Liver (tissue), 3 donors: ENCODE results near the gene ATP6V1F.

Source experiments
- CTCF ChIP-seq: fragments of 150-350 bp; IDR thresholded peaks from 2 replicates; pipeline ENCODE4 v1.5.1; 2017; ENCODE audit warnings: improper control_type of control experiment, low read depth, low read length; ENCODE audit not compliant: missing input control
- FOXA1 ChIP-seq: IDR thresholded peaks from 2 replicates; pipeline ENCODE4 v1.6.1; 2016; ENCODE audit warnings: antibody characterized with exemption
- GABPA ChIP-seq, 2 donors: IDR thresholded peaks in 1 of 2; conservative IDR thresholded peaks in 1 of 2; 2 replicates each; pipeline ENCODE4 v1.6.1; 2016; ENCODE audit warnings: antibody characterized with exemption in 2 of 2, mild to moderate bottlenecking in 1 of 2, moderate library complexity in 1 of 2
- MAX ChIP-seq: IDR thresholded peaks from 2 replicates; pipeline ENCODE4 v1.6.1; 2016; ENCODE audit warnings: antibody characterized with exemption
- NR2F2 ChIP-seq: IDR thresholded peaks from 2 replicates; pipeline ENCODE4 v1.6.1; 2016; ENCODE audit warnings: antibody characterized with exemption
- SP1 ChIP-seq: IDR thresholded peaks from 2 replicates; pipeline ENCODE4 v1.6.1; 2018; ENCODE audit warnings: antibody characterized with exemption, mild to moderate bottlenecking
- donor health status: healthy.
- donor health status: healthy.

GRCh38 chr7:128913870-128914565 is 51.4 kb downstream of the ATP6V1F start:
- TF ChIP-seq NR2F2 (no peak), GABPA (IDR thresholded peaks at IDR 0.05 in 1 of 2, conservative IDR thresholded peaks at IDR 0.05 in 1 of 2) (no peak), CTCF (no peak), FOXA1 (no peak), MAX (no peak), SP1 (no peak)
